HL-60 (cell line): Measurements from ENCODE around the gene CFAP210.
"Not testable (repeated sequence)": the region's sequence is repeated elsewhere in the genome, so short reads cannot be mapped to it uniquely, and the experiment has no call there.

ENCODE experiments used
- DNase-seq, 2 experiments: peaks; one replicate each; pipeline ENCODE4 v3.0.0-alpha.2; 2010 to 2020; ENCODE audit warnings: low read depth in 1 of 2, low spot score in 1 of 2
- H3K27ac ChIP-seq: fragments of 250-450 bp; sonication (Bioruptor Pico); replicated peaks from 2 replicates; pipeline ENCODE4 v1.5.1; 2020; ENCODE audit warnings: mild to moderate bottlenecking, moderate library complexity
- H3K27me3 ChIP-seq: fragments of 250-450 bp; sonication (Bioruptor Pico); 2 replicates; pipeline ENCODE4 v1.5.1; 2021; ENCODE audit warnings: mild to moderate bottlenecking, moderate library complexity; ENCODE audit not compliant: insufficient read depth, poor library complexity, severe bottlenecking
- H3K4me3 ChIP-seq: replicated peaks from 2 replicates; pipeline ENCODE4 v1.5.1; 2011; ENCODE audit warnings: mild to moderate bottlenecking, control low read depth, low read length; ENCODE audit not compliant: insufficient read depth
- CTCF ChIP-seq: IDR thresholded peaks from one replicate; pipeline ENCODE4 v1.5.1; 2011; ENCODE audit warnings: low read length, control low read depth, inconsistent platforms; ENCODE audit not compliant: insufficient read depth

CFAP210 gene

GRCh38 chr2:169598982-169599381, 95.2 kb downstream of the CFAP210 start:
- Histone ChIP-seq H3K27me3 (no peaks in the 10 kb centered on the region), H3K27ac (no peak overlapping the region), H3K4me3 (no peak overlapping the region)
- no peak for DNase-seq
- TF ChIP-seq CTCF: no peak

- H3K4me3 ChIP-seq, DNase-seq, H3K27me3 ChIP-seq, H3K27ac ChIP-seq: not testable (repeated sequence)
These were observed 97.7 kb downstream of the CFAP210 start for GRCh38 chr2:169596546-169596945.
